HG03521 (cell line): ENCODE measurements around the gene PGA5.
"Not testable (repeated sequence)": the region's sequence is repeated elsewhere in the genome, so short reads cannot be mapped to it uniquely, and the experiment has no call there.

Experiments used
- ATAC-seq: cut with Tn5 transposase; IDR thresholded peaks from one replicate; pipeline ENCODE4 v1.9.1; 2021; ENCODE audit warnings: mild to moderate bottlenecking, moderate library complexity; ENCODE audit not compliant: unreplicated experiment

PGA5 gene

GRCh38 chr11:61226457-61227137, 14.4 kb upstream of the PGA5 start:
- ATAC-seq = not testable (repeated sequence)

- ATAC-seq = not testable (repeated sequence)
These were observed 11.5 kb upstream of the PGA5 start for GRCh38 chr11:61229458-61229857.

- ATAC-seq = not testable (repeated sequence)
These were observed 9.9 kb upstream of the PGA5 start for GRCh38 chr11:61231033-61231432.

GRCh38 chr11:61231585-61231984, 9.4 kb upstream of the PGA5 start:
- not testable (repeated sequence) for ATAC-seq

- not testable (repeated sequence) for ATAC-seq
These were observed 8.3 kb upstream of the PGA5 start for GRCh38 chr11:61232548-61233145.

GRCh38 chr11:61237130-61237529, 3.8 kb upstream of the PGA5 start:
- ATAC-seq = not testable (repeated sequence)

- ATAC-seq = not testable (repeated sequence)
These were observed 687 bp upstream of the PGA5 start for GRCh38 chr11:61240288-61240687.

GRCh38 chr11:61241526-61241925, 551 bp downstream of the PGA5 start:
- ATAC-seq = not testable (repeated sequence)

GRCh38 chr11:61245284-61245964, 4.4 kb downstream of the PGA5 start:
- not testable (repeated sequence) for ATAC-seq

GRCh38 chr11:61248071-61248470, 7.1 kb downstream of the PGA5 start:
- ATAC-seq = not testable (repeated sequence)

- ATAC-seq = not testable (repeated sequence)
These were observed 8.2 kb downstream of the PGA5 start for GRCh38 chr11:61249201-61249600.

- not testable (repeated sequence) for ATAC-seq
These were observed 10.1 kb downstream of the PGA5 start for GRCh38 chr11:61250796-61251765.

- not testable (repeated sequence) for ATAC-seq
These were observed 11.4 kb downstream of the PGA5 start for GRCh38 chr11:61252332-61252731.

GRCh38 chr11:61254403-61255025, 13.5 kb downstream of the PGA5 start:
- peak; percentile 50 for ATAC-seq

GRCh38 chr11:61256710-61257482, 15.9 kb downstream of the PGA5 start:
- no peak for ATAC-seq

GRCh38 chr11:61258546-61258945, 17.6 kb downstream of the PGA5 start:
- no peak for ATAC-seq

GRCh38 chr11:61259363-61259762, 18.4 kb downstream of the PGA5 start:
- no peak for ATAC-seq

GRCh38 chr11:61264371-61264770, 23.4 kb downstream of the PGA5 start:
- ATAC-seq = no peak

- ATAC-seq = no peak
These were observed 23.8 kb downstream of the PGA5 start for GRCh38 chr11:61264795-61265194.

- no peak for ATAC-seq
These were observed 24.4 kb downstream of the PGA5 start for GRCh38 chr11:61265357-61265756.
